HCT116 (cell line): Measurements from ENCODE around the gene CFL1. TPM values are rescaled to one million over a fixed set of nuclear protein-coding genes. Genes with fewer than 3 reads are reported as not detected.
A peak's percentile ranks its signal among the peaks of the same experiment; 100 is the strongest.

ENCODE experiments used
- ATAC-seq: fragments of 200-7000 bp; cut with Tn5 transposase; 2 replicates; pipeline ENCODE4 v1.9.1; 2020; ENCODE audit warnings: mild to moderate bottlenecking, moderate library complexity
- BruUV-seq: library from RNA; stranded (reverse); fragments of 400-500 nt; replicated peaks from 2 replicates; lab custom pipeline; 2021; lab: Mats Ljungman, UMichigan
- CTCF ChIA-PET: fragments of 300-600 bp; sonication (Branson Sonifier 250); formaldehyde crosslinking; loops from one replicate; lab custom pipeline; 2021; ENCODE audit warnings: antibody characterized with exemption; lab: Charles Lee
- POLR2A ChIA-PET: fragments of 300-600, 350-600 bp; sonication (Branson Sonifier 250); formaldehyde crosslinking; loops from one replicate; lab custom pipeline; 2021; ENCODE audit warnings: antibody characterized with exemption; lab: Charles Lee
- RAD21 ChIA-PET, 2 experiments: fragments of 300-600 bp; sonication (Branson Sonifier 250); formaldehyde crosslinking; loops; one replicate each; lab custom pipeline; 2023; ENCODE audit warnings: low total read pairs in 2 of 2; ENCODE audit not compliant: uncharacterized antibody in 2 of 2, unreplicated experiment in 2 of 2, low non-redundant PET in 1 of 2; lab: Charles Lee
- DNase-seq: peaks from one replicate; pipeline ENCODE4 v3.0.0-alpha.2; 2010; ENCODE audit warnings: low read depth, low spot score
- H2AFZ ChIP-seq: fragments of 200-600 bp; shearing (Covaris generic), sonication (generic); 2 replicates; pipeline ENCODE4 v1.6.1; 2017; ENCODE audit warnings: low read depth, mixed run types, mixed read lengths, antibody characterized with exemption, low read length; ENCODE audit not compliant: poor library complexity, severe bottlenecking
- H3K27ac ChIP-seq: 2 replicates; pipeline ENCODE4 v1.5.1; 2012; ENCODE audit warnings: low read depth, low read length
- H3K27me3 ChIP-seq: fragments of 200-600 bp; sonication (generic); 2 replicates; pipeline ENCODE4 v1.6.1; 2016; ENCODE audit warnings: mixed run types, low read length, mixed read lengths; ENCODE audit not compliant: insufficient read depth
- H3K36me3 ChIP-seq, 2 experiments: fragments of 200-500 bp in 1 of 2; fragments of 200-600 bp in 1 of 2; sonication (Bioruptor generic) in 1 of 2; sonication (generic) in 1 of 2; 2 replicates each; pipeline versions ENCODE4 v1.5.1 to v1.6.1; 2014 to 2016; ENCODE audit warnings: low read length in 2 of 2, inconsistent platforms in 1 of 2, mixed read lengths in 1 of 2, mixed run types in 1 of 2; ENCODE audit not compliant: insufficient read depth in 2 of 2, control insufficient read depth in 1 of 2
- H3K4me1 ChIP-seq, 2 experiments: fragments of 200-600 bp in 1 of 2; sonication (generic) in 1 of 2; 2 replicates each; pipeline versions ENCODE4 v1.5.1 to v1.6.1; 2012 to 2017; ENCODE audit warnings: low read length in 2 of 2, inconsistent platforms in 1 of 2, mild to moderate bottlenecking in 1 of 2, mixed read lengths in 1 of 2, mixed run types in 1 of 2, moderate library complexity in 1 of 2; ENCODE audit not compliant: insufficient read depth in 2 of 2, control insufficient read depth in 1 of 2
- H3K4me2 ChIP-seq: fragments of 200-600 bp; sonication (generic); 2 replicates; pipeline ENCODE4 v1.6.1; 2017; ENCODE audit warnings: mixed run types, low read length, mixed read lengths
- H3K4me3 ChIP-seq, 2 experiments: fragments of 200-600 bp in 1 of 2; sonication (generic) in 1 of 2; replicated peaks in 1 of 2; 2 replicates each; pipeline ENCODE4 v1.5.1; 2011 to 2016; ENCODE audit warnings: low read length in 2 of 2, control low read depth in 1 of 2, low read depth in 1 of 2, mild to moderate bottlenecking in 1 of 2, mixed read lengths in 1 of 2, mixed run types in 1 of 2
- H3K79me2 ChIP-seq: fragments of 200-600 bp; sonication (generic); 2 replicates; pipeline ENCODE4 v1.6.1; 2017; ENCODE audit warnings: mild to moderate bottlenecking, mixed run types, low read length, moderate library complexity, mixed read lengths; ENCODE audit not compliant: insufficient read depth
- H3K9ac ChIP-seq: fragments of 200-600 bp; sonication (generic); 2 replicates; pipeline ENCODE4 v1.6.1; 2016; ENCODE audit warnings: low read length, mixed read lengths
- H3K9me2 ChIP-seq: fragments of 200-600 bp; sonication (generic), shearing (Covaris generic); 2 replicates; pipeline ENCODE4 v1.6.1; 2017; ENCODE audit warnings: mixed run types, mild to moderate bottlenecking, moderate library complexity; ENCODE audit not compliant: insufficient read depth
- H3K9me3 ChIP-seq, 2 experiments: fragments of 200-500 bp in 1 of 2; fragments of 200-600 bp in 1 of 2; sonication (Bioruptor generic) in 1 of 2; sonication (generic) in 1 of 2; 2 replicates each; pipeline ENCODE4 v1.6.1; 2014 to 2017; ENCODE audit warnings: low read length in 2 of 2, mixed read lengths in 2 of 2, inconsistent platforms in 1 of 2, low read depth in 1 of 2, mild to moderate bottlenecking in 1 of 2, mixed run types in 1 of 2, moderate library complexity in 1 of 2; ENCODE audit not compliant: control insufficient read depth in 1 of 2, insufficient read depth in 1 of 2
- H4K20me1 ChIP-seq: fragments of 200-600 bp; sonication (generic), shearing (Covaris generic); 2 replicates; pipeline ENCODE4 v1.6.1; 2017; ENCODE audit warnings: mixed run types, mild to moderate bottlenecking, moderate library complexity; ENCODE audit not compliant: insufficient read depth
- EZH2phosphoT487 ChIP-seq: fragments of 200-600 bp; IDR thresholded peaks from 2 replicates; pipeline ENCODE4 v1.6.1; 2018; ENCODE audit warnings: antibody characterized with exemption, borderline replicate concordance
- JUND ChIP-seq: IDR thresholded peaks from 2 replicates; pipeline ENCODE4 v1.6.1; 2012
- POLR2AphosphoS5 ChIP-seq: IDR thresholded peaks from 2 replicates; pipeline ENCODE4 v1.6.1; 2011; ENCODE audit warnings: mild to moderate bottlenecking, low read depth, low read length, moderate library complexity
- REST ChIP-seq: IDR thresholded peaks from 2 replicates; pipeline ENCODE4 v1.6.1; 2012; ENCODE audit warnings: low read depth
- SIN3A ChIP-seq: IDR thresholded peaks from 2 replicates; pipeline ENCODE4 v1.6.1; 2012; ENCODE audit warnings: low read depth
- SP1 ChIP-seq: IDR thresholded peaks from 2 replicates; pipeline ENCODE4 v1.6.1; 2012; ENCODE audit warnings: low read depth
- ZBTB33 ChIP-seq: IDR thresholded peaks from 2 replicates; pipeline ENCODE4 v1.6.1; 2011; ENCODE audit warnings: mild to moderate bottlenecking, low read length, moderate library complexity; ENCODE audit not compliant: insufficient replicate concordance; ENCODE audit errors: extremely low read depth
- ZFX ChIP-seq: fragments of 450-650 bp; IDR thresholded peaks from 2 replicates; pipeline ENCODE4 v1.6.1; 2017
- ZNF274 ChIP-seq: fragments of 200-500 bp; sonication (Bioruptor generic); IDR thresholded peaks from 2 replicates; pipeline ENCODE4 v1.6.1; 2014; ENCODE audit warnings: mild to moderate bottlenecking, low read depth, low read length, inconsistent platforms
- intact Hi-C: fragments of 100-400 bp; cut with micrococcal nuclease; formaldehyde crosslinking; loops from 2 replicates; pipeline ENCODE4 v1.10.0; 2022
- total RNA-seq: library from RNA; stranded (reverse); gene quantifications from one replicate; pipeline ENCODE4 v1.2.1, GENCODE V29; 2021; ENCODE audit not compliant: unreplicated experiment
- TF ChIP-seq, protein P1 (sequence below): IDR thresholded peaks from 2 replicates; pipeline ENCODE4 v1.6.1; 2012

CFL1 gene
- total RNA-seq, 1 experiment from 2014 or later, result 1,270 TPM

GRCh38 chr11:65854852-65855837, 2.8 kb downstream of the CFL1 start:
- TSS peak; percentile 63 for BruUV-seq
- H4K20me1 ChIP-seq, result peaks cover 15% of the 10 kb centered on the region; the same call in 1 of the 2 replicates
- RAD21 ChIA-PET, result no interaction called here
- TF ChIP-seq SP1 (no peak), ZNF274 (no peak), JUND (no peak), SIN3A (no peak), POLR2AphosphoS5 (no peak; the same call in 1 of the 2 replicates), REST (no peak), ZFX (no peak), ZBTB33 (no peak), EZH2phosphoT487 (no peak)
- TF ChIP-seq, protein P1, sequence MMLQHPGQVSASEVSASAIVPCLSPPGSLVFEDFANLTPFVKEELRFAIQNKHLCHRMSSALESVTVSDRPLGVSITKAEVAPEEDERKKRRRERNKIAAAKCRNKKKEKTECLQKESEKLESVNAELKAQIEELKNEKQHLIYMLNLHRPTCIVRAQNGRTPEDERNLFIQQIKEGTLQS, result no peak
- H3K9ac ChIP-seq, result no peak overlapping the region
- peaks cover 14 to 32% of the 10 kb centered on the region in 2 experiments for H3K4me1 ChIP-seq
- H3K27ac ChIP-seq, result no peak overlapping the region
- peak overlapping the region; percentile 77; the same call in 1 of the 2 replicates for H3K4me2 ChIP-seq
- H3K27me3 ChIP-seq, result no peaks in the 10 kb centered on the region
- no peak overlapping the region for H2AFZ ChIP-seq
- POLR2A ChIA-PET, result no interaction called here
- DNase-seq (no peak), ATAC-seq (no peak)
- peaks cover 31 to 56% of the 10 kb centered on the region in 2 experiments for H3K36me3 ChIP-seq
- no peak overlapping the region for H3K4me3 ChIP-seq
- peaks cover 41% of the 10 kb centered on the region for H3K79me2 ChIP-seq
- no peaks in the 10 kb centered on the region for H3K9me2 ChIP-seq
- no peaks in the 10 kb centered on the region; a peak in 1 of 4 replicates for H3K9me3 ChIP-seq
- CTCF ChIA-PET, result no interaction called here
- intact Hi-C loops, result no loop called here
